Stimulated activated CD4-positive, alpha-beta T cell treated with anti-CD3 and anti-CD28 coated beads, Interleukin-2, amount 100 ng/mL, for 48 hours (primary cell): Measurements from ENCODE around the gene GSTA5.
"Not testable (repeated sequence)": the region's sequence is repeated elsewhere in the genome, so short reads cannot be mapped to it uniquely, and the experiment has no call there.

ENCODE experiments used
- DNase-seq, 2 donors: peaks; one replicate each; pipeline ENCODE4 v3.0.0-alpha.2; 2020

GSTA5 gene

DNA sequence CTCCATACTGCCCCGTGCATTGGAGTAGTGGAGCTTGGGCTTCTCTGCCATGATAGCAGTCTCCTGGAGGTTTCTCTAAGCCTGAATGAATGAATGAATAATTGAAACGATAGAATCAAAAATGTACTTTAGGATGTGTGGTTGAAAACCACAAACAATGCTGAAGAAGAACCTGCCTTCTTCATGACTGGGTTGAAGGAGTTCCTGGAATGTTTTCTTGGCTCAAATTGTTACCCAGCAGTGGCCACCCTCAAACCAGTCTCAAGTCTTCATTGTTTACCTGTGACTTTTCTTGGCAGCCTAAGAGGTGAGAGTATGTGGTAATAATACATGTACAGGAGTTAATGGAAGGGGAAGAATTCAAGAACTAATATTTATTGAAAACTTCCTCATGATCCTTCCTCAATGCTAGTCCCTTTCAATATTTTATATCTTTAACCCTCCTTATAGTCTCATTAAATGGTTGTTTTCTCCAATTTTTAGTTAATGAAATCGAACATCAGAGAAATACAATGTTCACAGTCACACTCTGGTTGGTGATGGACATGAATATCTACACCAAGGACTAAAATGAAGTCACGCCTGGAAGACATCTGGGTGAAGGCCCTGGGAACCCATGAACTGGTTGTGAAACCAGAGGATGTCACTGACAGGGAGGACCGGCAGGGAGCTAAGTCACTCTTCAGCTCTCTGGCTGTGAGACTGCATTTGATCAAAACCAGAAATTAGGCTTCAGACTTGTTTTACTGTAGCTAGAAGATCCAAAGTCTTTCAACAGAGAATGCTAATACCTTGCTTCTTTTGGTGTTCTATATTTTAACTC is at the start of gene GSTA5:
Gene GSTA5 (minus strand): TSS at position 51 of the 823 bp plus-strand sequence.
- no peak for DNase-seq

DNA sequence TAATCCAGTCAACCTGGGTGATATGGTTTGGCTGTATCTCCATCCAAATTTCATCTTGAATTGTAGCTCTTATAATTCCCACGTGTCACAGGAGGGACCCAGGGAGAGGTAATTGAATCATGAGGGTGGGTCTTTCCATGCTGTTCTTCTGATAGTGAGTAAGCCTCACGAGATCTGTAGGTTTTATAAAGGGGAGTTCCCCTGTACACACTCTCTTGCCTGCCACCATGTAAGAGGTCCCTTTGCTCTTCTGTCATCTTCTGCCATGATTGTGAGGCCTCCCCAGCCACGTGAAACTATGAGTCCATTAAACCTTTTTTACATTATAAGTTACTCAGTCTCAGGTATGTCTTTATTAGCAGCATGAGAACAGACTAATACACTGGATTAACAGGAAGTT is 49.4 kb upstream of the GSTA5 start:
- DNase-seq: no peak

DNA sequence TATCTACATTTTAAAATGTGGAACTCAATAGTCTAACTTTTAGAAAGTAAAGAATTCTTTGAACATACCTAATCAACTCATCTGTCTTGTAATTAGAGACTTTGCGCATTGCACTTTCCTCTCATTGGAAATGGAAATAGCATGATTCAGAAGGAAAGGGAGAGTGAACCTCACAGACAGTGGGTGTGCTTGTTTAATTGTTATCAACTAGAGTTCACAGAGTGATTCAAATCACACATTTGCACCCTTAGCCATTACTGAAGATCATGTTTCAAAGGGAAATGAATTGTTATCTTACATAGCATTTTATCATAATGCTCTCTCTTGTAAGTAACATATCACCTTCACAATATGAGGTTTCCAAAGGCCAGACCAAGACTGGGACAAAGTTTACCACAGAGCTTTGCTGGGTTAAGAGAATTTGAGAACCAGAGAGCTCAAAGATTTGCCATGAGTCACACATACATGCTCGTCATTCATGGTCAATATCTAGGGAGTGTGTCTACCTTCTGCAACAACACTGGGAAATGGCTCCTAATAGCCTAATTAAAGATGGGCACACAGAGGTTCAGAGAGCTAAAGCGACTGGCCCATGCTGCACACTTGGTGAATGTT is 47.4 kb upstream of the GSTA5 start:
- no peak for DNase-seq

DNA sequence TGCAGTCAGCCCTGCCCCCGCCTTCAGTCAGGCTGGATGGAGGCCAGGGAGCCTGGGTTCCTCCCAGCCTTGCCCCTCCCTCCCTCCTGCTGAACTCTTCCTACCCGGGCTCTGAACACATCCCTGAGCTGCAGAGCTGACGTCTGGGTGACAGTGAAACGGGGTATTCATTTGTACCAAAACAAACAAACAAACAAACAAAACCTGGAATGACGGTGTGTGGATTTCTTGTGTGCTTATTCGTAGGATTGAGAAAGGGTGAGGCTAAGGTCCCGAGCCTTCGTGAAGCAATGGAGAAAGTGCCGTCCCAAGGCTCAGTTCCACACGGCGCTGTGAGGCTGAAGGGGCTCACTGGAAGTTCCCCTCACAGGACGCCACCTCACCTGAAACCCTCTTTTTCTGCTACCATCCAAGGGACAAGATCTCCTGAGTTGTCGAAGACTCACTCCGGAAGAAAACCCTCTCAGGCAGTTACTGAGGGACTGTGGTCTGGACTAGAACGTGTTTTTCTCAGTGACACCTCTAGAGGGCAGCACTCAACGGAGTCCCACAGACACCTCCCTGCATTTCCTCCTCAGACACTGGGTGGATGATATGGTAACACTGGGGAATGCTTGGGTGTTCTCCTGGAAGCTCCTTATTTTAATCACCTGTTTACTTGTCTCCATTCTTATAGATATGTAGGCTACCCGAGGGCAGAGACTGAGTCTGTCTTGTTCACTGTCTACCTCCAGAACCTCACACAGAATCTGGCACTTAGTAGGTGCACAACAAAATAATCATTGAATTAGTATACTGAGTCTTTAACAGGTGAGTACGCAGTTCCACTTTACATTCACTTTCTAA is 41.6 kb upstream of the GSTA5 start:
- peak; percentile 50 to 57 for DNase-seq

DNA sequence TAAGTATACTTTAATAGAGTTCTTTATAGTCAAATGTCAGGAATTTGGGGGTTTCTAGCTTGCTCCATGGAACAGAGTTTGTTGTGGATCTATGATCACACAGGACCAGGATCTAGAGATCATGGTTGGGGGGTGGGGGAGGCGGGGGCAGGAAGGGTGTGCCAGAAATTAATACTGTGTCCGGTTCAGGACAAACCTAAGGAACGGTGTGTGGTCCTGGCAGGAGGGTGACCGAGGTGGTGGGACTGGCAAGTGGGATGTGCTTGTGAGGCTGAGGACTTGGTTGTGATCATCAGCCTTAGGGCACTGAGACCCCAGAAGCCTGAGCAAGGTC is 41.0 kb upstream of the GSTA5 start:
- DNase-seq: no peak

DNA sequence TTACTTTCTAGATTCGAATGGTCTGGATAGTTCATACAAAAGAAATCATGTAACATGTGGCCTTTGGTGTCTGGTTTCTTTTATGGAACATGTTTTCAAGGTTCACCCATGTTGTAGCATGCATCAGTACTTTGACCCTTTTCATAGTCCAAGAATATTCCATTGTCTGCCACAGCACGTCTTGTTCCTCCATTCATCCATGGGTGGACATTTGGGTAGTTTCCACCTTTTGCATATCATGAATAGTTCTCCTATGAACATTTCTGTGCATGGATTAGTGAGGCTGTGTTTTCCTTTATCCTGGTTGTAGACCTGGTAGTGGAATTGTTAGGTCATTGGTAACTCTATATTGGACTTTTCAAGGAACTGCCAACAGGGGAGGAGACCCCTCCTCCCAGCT is 37.2 kb upstream of the GSTA5 start:
- DNase-seq: no peak

DNA sequence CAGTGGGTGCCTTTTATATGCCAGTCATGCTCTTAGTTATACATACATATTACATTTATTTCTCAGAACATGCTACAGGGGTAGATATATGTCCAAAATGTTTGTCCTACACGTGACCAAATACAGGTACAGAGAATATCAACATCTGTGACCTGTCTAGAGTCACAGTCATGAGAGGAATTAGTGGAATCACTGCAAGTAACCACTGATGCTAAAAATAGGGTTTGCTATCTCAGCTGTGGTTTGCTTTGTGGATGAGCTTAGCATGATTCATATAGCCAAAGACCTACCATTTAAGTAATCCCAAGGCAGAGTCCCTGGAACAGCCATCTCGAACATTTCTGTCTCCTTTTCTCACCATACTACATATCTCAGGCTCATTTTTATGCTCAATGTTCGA is 36.6 kb upstream of the GSTA5 start:
- no peak for DNase-seq

DNA sequence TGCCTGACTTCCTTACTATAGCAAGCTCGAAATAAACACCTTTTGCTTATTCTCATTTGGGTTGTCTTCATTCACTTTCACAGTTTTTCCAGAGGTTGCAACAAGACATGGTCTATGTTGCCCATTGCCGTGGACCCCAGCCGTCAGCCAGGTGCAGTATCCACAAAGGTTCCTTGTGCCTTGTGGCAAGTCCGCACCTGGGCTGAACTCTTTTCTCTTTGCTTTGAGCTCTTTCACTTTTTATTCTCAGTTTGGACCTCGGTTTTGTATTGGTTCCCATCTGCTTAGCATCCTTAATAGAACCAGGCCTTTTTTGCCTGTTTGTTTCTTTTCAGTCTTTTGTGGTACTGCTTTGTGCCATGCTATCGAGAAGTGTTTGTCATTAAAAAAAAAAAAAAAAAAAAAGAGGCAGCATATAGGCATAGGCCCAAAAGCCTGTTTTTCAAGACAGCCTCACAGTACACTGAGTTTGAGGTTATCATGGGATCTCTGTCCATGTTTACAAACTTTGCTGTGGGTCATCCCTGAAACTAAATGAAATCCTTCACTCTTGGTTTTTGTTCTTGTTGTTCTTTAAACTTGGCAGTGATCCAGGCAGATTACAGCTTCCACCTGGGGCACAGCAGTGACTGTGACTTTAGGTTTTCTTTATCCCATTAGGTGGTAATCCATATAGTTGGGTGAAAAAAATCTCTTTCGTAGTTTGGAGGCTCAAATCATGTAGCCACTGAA is 35.6 kb upstream of the GSTA5 start:
- no peak for DNase-seq

DNA sequence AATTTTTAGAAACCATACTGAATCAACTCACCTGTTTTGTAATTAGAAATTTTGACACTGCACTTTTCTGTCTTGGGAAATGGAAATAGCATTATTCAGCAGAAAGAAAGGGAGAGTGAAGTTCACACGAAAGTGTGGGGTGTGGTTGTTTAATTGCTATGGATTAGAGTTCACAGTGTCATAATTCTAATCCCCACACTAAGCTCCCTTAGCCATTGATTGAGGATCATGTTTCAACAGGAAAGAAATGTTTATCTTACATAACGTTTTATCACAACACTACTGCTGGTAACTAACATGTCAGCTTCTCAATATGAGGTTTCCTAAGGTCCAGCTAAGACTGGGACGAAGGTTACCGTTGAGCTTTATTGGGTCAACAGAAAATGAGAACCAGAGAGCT is 31.4 kb upstream of the GSTA5 start:
- no peak for DNase-seq

DNA sequence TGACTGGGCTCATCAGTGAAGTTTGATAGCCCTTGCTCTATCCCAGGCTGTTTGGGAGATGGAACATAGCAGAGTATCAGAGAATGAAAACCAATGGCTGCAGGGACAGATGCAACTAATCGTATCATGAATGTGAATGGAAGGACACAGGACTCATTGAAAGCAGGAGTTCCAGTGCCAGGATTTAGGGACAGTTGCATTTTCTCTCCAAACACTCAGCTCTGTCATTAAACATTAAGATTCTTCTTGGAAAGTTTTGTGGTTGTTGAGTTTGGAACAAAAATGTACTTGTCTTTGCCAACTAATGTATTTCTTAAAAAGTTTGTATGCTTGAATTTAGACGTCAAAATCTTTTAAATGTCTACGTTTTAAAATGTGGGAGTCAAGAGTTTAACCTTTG is 31.0 kb upstream of the GSTA5 start:
- no peak for DNase-seq

DNA sequence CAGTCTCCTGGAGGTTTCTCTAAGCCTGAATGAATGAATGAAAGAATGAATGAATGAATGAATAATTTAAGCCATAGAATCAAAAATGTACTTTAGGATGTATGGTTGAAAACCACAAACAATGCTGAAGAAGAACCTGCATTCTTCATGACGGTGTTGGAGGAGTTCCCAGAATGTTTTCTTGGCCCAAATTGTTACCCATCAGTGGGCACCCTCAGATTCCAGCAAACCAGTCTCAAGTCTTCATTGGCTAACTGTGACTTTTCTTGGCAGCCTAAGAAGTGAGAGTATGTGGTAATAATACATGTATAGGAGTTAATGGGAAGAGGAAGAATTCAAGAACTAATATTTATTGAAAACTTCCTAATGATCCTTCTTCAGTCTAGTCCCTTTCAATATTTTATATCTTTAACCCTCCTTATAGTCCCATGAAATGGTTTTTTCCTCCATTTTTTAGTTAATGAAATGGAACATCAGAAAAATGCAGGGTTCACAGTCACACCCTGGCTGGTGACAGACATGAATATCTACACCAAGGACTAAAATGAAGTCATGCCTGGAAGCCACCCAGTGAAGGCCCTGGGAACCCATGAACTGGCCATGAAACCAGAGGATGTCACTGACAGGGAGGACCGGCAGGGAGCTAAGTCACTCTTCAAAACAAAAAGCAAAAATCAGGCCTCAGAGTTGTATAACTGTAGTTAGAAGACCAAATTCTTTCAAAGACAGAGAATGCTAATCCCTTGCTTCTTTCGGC is 29.9 kb upstream of the GSTA5 start:
- DNase-seq: not testable (repeated sequence)

DNA sequence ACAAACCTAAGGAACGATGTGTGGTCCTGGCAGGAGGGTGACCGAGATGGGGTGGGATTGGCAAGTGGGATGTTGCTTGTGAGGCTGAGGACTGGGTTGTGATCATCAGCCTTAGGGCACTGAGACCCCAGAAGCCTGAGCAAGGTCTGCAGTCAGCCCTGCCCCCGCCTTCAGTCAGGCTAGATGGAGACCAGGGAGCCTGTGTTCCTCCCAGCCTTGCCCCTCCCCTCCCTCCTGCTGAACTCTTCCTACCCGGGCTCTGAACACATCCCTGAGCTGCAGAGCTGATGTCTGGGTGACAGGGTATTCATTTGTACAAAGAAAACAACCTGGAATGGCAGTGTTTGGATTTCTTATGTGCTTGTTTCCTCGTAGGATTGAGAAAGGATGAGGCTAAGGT is 28.3 kb upstream of the GSTA5 start:
- not testable (repeated sequence) for DNase-seq

DNA sequence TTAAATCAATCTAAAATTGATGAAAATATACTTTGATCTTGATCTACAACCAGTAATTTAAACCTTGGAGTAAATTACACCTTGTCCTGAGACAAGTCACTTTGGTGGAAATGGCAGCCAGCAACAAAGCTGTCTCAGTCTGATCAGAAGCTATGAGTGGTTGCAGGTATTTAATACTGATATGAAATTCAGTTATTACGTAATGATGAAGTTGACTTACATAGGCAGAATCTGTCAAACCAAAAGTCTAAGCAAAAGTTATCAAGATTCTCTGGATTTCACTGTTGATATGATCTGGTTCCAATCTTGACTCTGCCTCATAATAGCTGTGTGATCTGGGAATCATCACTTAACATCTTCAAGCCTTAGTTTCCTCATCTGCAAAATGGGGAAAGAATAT is 27.6 kb upstream of the GSTA5 start:
- DNase-seq: no peak

DNA sequence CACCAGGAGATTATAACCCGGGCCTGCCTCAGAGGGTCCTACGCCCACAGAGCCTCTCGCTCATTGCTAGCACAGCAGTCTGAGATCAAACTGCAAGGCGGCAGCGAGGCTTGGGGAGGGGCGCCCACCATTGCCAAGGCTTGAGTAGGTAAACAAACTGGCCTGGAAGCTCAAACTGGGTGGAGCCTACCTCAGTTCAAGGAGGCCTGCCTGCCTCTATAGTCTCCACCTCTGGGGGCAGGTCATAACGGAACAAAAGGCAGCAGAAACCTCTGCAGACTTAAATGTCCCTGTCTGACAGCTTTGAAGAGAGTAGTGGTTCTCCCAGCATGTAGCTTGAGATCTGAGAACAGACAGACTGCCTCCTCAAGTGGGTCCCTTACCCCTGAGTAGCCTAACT is 20.5 kb upstream of the GSTA5 start:
- DNase-seq: not testable (repeated sequence)

DNA sequence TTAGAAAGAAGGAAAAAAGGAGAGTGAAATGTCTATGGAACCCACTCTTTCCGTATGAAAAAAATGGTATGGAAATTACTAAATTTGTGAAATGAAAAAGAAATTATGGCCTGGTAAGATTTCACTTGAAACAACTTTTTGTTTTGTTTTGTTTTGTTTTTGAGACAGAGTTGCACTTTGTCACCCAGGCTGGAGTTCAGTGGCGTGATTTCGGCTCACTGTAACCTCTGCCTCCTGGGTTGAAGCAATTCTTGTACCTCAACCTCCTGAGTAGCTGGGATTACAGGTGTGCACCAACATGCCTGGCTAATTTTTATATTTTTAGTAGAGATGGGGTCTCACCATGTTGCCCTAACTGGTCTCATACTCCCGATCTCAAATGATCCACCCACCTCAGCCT is 17.8 kb upstream of the GSTA5 start:
- no peak for DNase-seq

DNA sequence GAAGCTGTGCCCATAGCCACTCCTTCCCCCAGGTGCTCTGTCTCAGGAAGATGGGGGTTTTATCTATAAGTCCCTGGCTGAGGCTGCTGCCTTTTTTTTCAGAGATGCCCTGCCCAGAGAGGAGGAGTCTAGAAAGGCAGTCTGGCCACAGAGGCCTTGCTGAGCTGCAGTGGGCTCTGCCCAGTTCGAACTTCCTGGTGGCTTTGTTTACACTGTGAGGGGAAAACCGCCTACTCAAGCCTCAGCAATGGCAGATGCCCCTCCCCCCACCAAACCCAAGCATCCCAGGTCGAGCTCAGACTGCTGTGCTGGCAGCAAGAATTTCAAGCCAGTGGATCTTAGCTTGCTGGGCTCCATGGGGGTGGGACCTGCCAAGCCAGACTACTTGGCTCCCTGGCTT is 15.5 kb upstream of the GSTA5 start:
- DNase-seq: not testable (repeated sequence)

DNA sequence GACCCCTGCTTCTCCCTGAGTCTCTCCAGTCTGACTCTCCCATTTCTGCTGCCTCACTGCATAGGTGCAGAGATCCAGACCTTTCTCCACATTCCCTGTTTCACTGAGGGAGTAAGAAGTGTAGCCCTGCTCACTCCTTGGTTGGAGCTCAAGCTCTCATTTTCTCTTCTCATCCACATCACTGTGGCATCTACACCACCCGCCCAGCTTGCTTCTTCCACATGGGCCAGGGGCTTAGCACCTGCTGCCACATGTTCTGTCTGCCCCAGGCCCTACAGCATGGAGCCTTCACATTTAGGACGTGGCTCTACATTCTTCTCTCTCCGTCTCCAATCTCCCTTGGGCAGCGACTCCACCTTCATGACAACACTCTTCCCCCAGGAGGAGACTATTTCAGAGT is 8.5 kb upstream of the GSTA5 start:
- no peak for DNase-seq

DNA sequence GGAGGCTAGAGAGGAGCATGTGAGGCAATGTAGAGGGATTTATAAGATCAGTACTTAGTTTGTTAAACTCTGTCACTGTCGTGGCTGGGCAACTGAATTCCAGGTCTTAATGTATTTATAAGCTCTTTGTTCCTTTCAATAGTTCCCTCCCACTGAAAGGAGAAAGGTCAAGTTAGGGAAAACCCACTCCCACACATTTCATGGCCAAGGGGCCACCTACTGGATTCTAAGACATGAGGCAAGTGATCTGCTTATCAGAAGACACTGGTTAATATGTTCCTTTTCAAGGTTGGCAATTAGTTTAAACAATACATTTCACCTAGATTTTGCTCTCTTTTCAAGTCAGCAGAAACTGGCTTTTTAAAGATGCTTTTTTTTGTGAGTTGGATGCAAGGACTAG is 5.4 kb upstream of the GSTA5 start:
- DNase-seq: no peak

DNA sequence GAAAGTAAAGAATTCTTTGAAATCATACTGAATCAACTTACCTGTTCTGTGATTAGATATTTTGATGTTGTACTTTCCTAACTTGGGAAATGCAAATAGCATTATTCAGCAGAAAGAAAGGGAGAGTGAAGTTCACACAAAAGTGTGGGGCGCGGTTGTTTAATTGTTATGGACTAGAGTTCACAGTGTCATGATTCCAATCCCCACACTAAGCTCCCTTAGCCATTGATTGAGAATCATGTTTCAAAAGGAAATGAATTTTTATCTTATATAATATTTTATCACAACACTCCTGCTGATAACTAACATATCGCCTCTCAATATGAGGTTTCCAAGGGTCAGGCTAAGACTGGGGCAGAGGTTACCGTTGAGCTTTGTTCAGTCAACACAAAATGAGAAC is 3.0 kb upstream of the GSTA5 start:
- no peak for DNase-seq

DNA sequence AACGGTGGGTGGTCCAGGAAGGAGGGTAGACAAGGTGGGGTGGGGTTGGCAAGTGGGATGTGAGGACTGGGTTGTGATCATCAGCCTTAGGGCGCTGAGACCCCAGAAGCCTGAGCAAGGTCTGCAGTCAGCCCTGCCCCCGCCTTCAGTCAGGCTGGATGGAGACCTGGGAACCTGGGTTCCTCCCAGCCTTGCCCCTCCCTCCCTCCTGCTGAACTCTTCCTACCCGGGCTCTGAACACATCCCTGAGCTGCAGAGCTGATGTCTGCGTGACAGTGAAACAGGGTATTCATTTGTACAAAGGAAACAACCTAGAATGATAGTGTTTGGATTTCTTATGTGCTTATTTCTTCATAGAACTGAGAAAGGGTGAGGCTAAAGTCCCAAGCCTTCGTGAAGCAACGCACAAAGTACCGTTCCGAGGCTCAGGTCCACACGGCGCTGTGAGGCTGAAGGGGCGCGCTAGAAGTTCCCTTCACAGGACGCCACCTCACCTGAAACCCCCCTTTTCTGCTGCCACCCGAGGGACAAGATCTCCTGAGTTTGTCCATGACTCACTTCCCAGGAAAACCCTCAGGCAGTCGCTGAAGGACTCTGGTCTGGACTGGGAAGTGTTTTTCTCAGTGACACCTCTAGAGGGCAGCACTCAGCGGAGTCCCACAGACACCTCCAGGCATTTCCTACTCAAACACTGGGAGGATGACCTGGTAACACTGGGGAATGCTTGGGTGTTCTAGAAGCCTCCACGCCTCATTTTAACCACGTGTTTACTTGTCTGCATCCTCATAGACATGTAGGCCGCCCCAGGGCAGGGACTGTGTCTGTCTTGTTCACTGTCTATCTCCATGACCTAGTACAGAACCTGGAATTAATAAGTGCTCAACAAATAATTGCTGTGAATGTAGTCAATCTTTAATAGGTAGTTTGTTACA is 1.2 kb downstream of the GSTA5 start:
- peak; percentile 41 to 46 for DNase-seq

DNA sequence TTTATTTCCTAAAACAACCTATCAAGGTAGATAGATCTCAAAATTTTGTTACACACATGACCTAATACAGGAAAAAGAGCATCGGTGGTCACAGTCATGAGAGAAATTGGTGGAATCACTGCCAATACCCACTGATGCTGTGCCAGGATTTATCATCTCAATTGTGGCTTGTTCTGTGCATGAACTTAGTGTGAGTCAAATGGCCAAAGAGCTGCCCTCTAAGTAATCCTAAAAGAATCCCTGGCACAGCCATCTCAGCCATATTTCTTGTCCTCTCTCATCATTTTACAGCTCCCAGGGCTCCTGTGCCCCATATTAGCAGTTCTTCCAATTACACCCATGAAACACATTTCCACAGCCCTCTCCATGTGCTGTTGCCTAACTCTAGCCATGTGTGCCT is 6.1 kb downstream of the GSTA5 start:
- DNase-seq: no peak
